GM23338 (cell line): ENCODE results near the gene RAP1A. TPM values are rescaled to one million over a fixed set of nuclear protein-coding genes. Genes with fewer than 3 reads are reported as not detected.
A peak's percentile ranks its signal among the peaks of the same experiment; 100 is the strongest.

Experiments
- ATAC-seq: fragments of 200-7000 bp; cut with Tn5 transposase; 3 replicates; pipeline ENCODE4 v1.9.1; 2020
- DNase-seq: peaks from one replicate; pipeline ENCODE4 v3.0.0-alpha.2; 2015; ENCODE audit warnings: low spot score
- H2AFZ ChIP-seq: fragments of 200-600 bp; sonication (generic); 2 replicates; pipeline ENCODE4 v1.8.0; 2016; ENCODE audit warnings: antibody characterized with exemption, mild to moderate bottlenecking, moderate library complexity
- H3F3A ChIP-seq: fragments of 200-600 bp; sonication (generic); replicated peaks from 2 replicates; pipeline ENCODE4 v1.8.0; 2017; ENCODE audit warnings: antibody characterized with exemption, mixed run types, low read depth
- H3K27ac ChIP-seq: fragments of 200-600 bp; sonication (generic); 2 replicates; pipeline ENCODE4 v1.6.1; 2016; ENCODE audit warnings: low read depth
- H3K27me3 ChIP-seq: fragments of 200-600 bp; sonication (generic); 2 replicates; pipeline ENCODE4 v1.8.0; 2016; ENCODE audit warnings: mild to moderate bottlenecking, mixed run types, moderate library complexity; ENCODE audit not compliant: insufficient read depth
- H3K36me3 ChIP-seq: fragments of 200-600 bp; sonication (generic); 2 replicates; pipeline ENCODE4 v1.8.0; 2016; ENCODE audit warnings: mild to moderate bottlenecking; ENCODE audit not compliant: insufficient read depth
- H3K4me1 ChIP-seq: fragments of 200-600 bp; sonication (generic); 2 replicates; pipeline ENCODE4 v1.8.0; 2016; ENCODE audit warnings: mild to moderate bottlenecking, moderate library complexity; ENCODE audit not compliant: insufficient read depth
- H3K4me2 ChIP-seq: fragments of 200-600 bp; sonication (generic); 2 replicates; pipeline ENCODE4 v1.7.1; 2017; ENCODE audit warnings: mixed run types
- H3K4me3 ChIP-seq: fragments of 200-600 bp; sonication (generic); 2 replicates; pipeline ENCODE4 v1.6.1; 2016; ENCODE audit warnings: mixed run types
- H3K79me2 ChIP-seq: fragments of 200-600 bp; sonication (generic); replicated peaks from 2 replicates; pipeline ENCODE4 v1.8.0; 2017; ENCODE audit warnings: mild to moderate bottlenecking; ENCODE audit not compliant: insufficient read depth
- H3K9me2 ChIP-seq: fragments of 200-600 bp; sonication (generic); 2 replicates; pipeline ENCODE4 v1.8.0; 2017; ENCODE audit not compliant: insufficient read depth
- H4K20me1 ChIP-seq: fragments of 200-600 bp; sonication (generic); replicated peaks from 2 replicates; pipeline ENCODE4 v1.8.0; 2017; ENCODE audit warnings: mild to moderate bottlenecking; ENCODE audit not compliant: insufficient read depth
- H3K27ac Mint-ChIP-seq: 2 replicates; pipeline ENCODE4 v1.8.0; 2020; ENCODE audit warnings: inconsistent platforms, mild to moderate bottlenecking, moderate library complexity, mixed read lengths
- H3K27me3 Mint-ChIP-seq: 3 replicates; pipeline ENCODE4 v1.8.0; 2022; ENCODE audit warnings: low read depth, mild to moderate bottlenecking, moderate library complexity, mixed read lengths, inconsistent platforms; ENCODE audit not compliant: insufficient read depth, poor library complexity
- H3K36me3 Mint-ChIP-seq: 3 replicates; pipeline ENCODE4 v1.8.0; 2021; ENCODE audit warnings: low read depth, mild to moderate bottlenecking, inconsistent platforms, moderate library complexity, mixed read lengths
- H3K4me1 Mint-ChIP-seq: 3 replicates; pipeline ENCODE4 v1.8.0; 2020; ENCODE audit warnings: mild to moderate bottlenecking, inconsistent platforms, mixed read lengths
- H3K4me3 Mint-ChIP-seq: 3 replicates; pipeline ENCODE4 v1.8.0; 2021; ENCODE audit warnings: moderate library complexity, mild to moderate bottlenecking, inconsistent platforms, mixed read lengths
- H3K9me3 Mint-ChIP-seq: 3 replicates; pipeline ENCODE4 v1.8.0; 2020; ENCODE audit warnings: moderate library complexity, mild to moderate bottlenecking, inconsistent platforms, mixed read lengths
- CREB1 ChIP-seq: fragments of 250-450 bp; sonication (Bioruptor Pico); IDR thresholded peaks from 2 replicates; pipeline ENCODE4 v1.5.0; 2020; ENCODE audit warnings: low read depth, mild to moderate bottlenecking, moderate library complexity
- ETS1 ChIP-seq: IDR thresholded peaks from 2 replicates; pipeline ENCODE4 v1.6.1; 2016; ENCODE audit warnings: antibody characterized with exemption
- EZH2 ChIP-seq: fragments of 200-600 bp; sonication (generic); IDR thresholded peaks from one replicate; pipeline ENCODE4 v1.8.0; 2017; ENCODE audit warnings: antibody characterized with exemption, mild to moderate bottlenecking, low read depth; ENCODE audit not compliant: unreplicated experiment
- EZH2phosphoT487 ChIP-seq: fragments of 200-600 bp; sonication (generic); IDR thresholded peaks from one replicate; pipeline ENCODE4 v1.8.1; 2018; ENCODE audit warnings: antibody characterized with exemption; ENCODE audit not compliant: unreplicated experiment
- JUNB ChIP-seq: IDR thresholded peaks from one replicate; pipeline ENCODE4 v1.6.1; 2016; ENCODE audit warnings: antibody characterized with exemption; ENCODE audit not compliant: unreplicated experiment
- NANOG ChIP-seq: IDR thresholded peaks from 2 replicates; pipeline ENCODE4 v1.6.1; 2016; ENCODE audit warnings: antibody characterized with exemption, borderline replicate concordance
- POLR2AphosphoS5 ChIP-seq: IDR thresholded peaks from 2 replicates; pipeline ENCODE4 v1.6.1; 2016; ENCODE audit warnings: antibody characterized with exemption, low read depth
- STAT1 ChIP-seq: IDR thresholded peaks from one replicate; pipeline ENCODE4 v1.6.1; 2016; ENCODE audit warnings: antibody characterized with exemption; ENCODE audit not compliant: unreplicated experiment
- ZNF114 ChIP-seq: fragments of 250-450 bp; sonication (Bioruptor Pico); IDR thresholded peaks from 2 replicates; pipeline ENCODE4 v1.5.0; 2020; ENCODE audit warnings: mild to moderate bottlenecking, moderate library complexity
- ZNF331 ChIP-seq: fragments of 250-450 bp; sonication (Bioruptor Pico); IDR thresholded peaks from 2 replicates; pipeline ENCODE4 v1.5.0; 2020; ENCODE audit warnings: low read depth, mild to moderate bottlenecking, moderate library complexity
- polyA plus RNA-seq: library from polyadenylated mRNA; unstranded; fragments of >200 nt; fragmentation: Nextera tagmentation; extraction: Ambion mirVana; gene quantifications from 2 replicates; pipeline ENCODE4 v1.2.1, GENCODE V29; 2016
- total RNA-seq: library from RNA; depleted of rRNA; stranded (reverse); fragments of >200 nt; shearing (Covaris generic); gene quantifications from 2 replicates; pipeline ENCODE4 v1.2.3, GENCODE V29; 2014
- TF ChIP-seq, protein P1 (sequence below): IDR thresholded peaks from one replicate; pipeline ENCODE4 v1.6.1; 2018; ENCODE audit warnings: antibody characterized with exemption; ENCODE audit not compliant: unreplicated experiment
- TF ChIP-seq, protein P2 (sequence below), 2 experiments: fragments of 200-600 bp in 1 of 2; sonication (generic) in 1 of 2; conservative IDR thresholded peaks; 2 replicates each; pipeline versions ENCODE4 v1.5.1 to v1.6.1; 2016 to 2017; ENCODE audit warnings: antibody characterized with exemption in 2 of 2, low read depth in 2 of 2, mild to moderate bottlenecking in 2 of 2, moderate library complexity in 1 of 2
- TF ChIP-seq, protein P3 (sequence below): fragments of 250-450 bp; sonication (Bioruptor Pico); IDR thresholded peaks from 2 replicates; pipeline ENCODE4 v1.5.0; 2020; ENCODE audit warnings: mild to moderate bottlenecking, moderate library complexity

Gene RAP1A
- total and polyA plus RNA-seq, 2 experiments from 2014 or later = 16.2 to 23.0 TPM

- H3K9me2 ChIP-seq = 0 out of 2 replicates have a peak, but pooled peaks cover 3% of the 10 kb centered on the region
- no peaks in the 10 kb centered on the region for H3K79me2 ChIP-seq
- no peaks in the 10 kb centered on the region for H3K9me3 Mint-ChIP-seq
- H3K4me3 ChIP-seq = no peak overlapping the region
- no peaks in the 10 kb centered on the region for H3K27me3 ChIP-seq
- DNase-seq (no peak), ATAC-seq (no peak)
- H3F3A ChIP-seq = no peaks in the 10 kb centered on the region
- H3K27ac Mint-ChIP-seq = peak overlapping the region; percentile 7
- no peaks in the 10 kb centered on the region for H3K4me1 Mint-ChIP-seq
- H3K27me3 Mint-ChIP-seq = peaks cover 2% of the 10 kb centered on the region
- no peak overlapping the region for H3K4me3 Mint-ChIP-seq
- H4K20me1 ChIP-seq = no peaks in the 10 kb centered on the region
- H3K36me3 ChIP-seq = no peaks in the 10 kb centered on the region
- no peaks in the 10 kb centered on the region for H3K36me3 Mint-ChIP-seq
- no peak overlapping the region for H3K27ac ChIP-seq
- no peak overlapping the region for H3K4me2 ChIP-seq
- TF ChIP-seq EZH2phosphoT487 = no peak
- no peak for TF ChIP-seq JUNB
- TF ChIP-seq, protein P1, sequence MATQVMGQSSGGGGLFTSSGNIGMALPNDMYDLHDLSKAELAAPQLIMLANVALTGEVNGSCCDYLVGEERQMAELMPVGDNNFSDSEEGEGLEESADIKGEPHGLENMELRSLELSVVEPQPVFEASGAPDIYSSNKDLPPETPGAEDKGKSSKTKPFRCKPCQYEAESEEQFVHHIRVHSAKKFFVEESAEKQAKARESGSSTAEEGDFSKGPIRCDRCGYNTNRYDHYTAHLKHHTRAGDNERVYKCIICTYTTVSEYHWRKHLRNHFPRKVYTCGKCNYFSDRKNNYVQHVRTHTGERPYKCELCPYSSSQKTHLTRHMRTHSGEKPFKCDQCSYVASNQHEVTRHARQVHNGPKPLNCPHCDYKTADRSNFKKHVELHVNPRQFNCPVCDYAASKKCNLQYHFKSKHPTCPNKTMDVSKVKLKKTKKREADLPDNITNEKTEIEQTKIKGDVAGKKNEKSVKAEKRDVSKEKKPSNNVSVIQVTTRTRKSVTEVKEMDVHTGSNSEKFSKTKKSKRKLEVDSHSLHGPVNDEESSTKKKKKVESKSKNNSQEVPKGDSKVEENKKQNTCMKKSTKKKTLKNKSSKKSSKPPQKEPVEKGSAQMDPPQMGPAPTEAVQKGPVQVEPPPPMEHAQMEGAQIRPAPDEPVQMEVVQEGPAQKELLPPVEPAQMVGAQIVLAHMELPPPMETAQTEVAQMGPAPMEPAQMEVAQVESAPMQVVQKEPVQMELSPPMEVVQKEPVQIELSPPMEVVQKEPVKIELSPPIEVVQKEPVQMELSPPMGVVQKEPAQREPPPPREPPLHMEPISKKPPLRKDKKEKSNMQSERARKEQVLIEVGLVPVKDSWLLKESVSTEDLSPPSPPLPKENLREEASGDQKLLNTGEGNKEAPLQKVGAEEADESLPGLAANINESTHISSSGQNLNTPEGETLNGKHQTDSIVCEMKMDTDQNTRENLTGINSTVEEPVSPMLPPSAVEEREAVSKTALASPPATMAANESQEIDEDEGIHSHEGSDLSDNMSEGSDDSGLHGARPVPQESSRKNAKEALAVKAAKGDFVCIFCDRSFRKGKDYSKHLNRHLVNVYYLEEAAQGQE = no peak
- TF ChIP-seq, protein P2, sequence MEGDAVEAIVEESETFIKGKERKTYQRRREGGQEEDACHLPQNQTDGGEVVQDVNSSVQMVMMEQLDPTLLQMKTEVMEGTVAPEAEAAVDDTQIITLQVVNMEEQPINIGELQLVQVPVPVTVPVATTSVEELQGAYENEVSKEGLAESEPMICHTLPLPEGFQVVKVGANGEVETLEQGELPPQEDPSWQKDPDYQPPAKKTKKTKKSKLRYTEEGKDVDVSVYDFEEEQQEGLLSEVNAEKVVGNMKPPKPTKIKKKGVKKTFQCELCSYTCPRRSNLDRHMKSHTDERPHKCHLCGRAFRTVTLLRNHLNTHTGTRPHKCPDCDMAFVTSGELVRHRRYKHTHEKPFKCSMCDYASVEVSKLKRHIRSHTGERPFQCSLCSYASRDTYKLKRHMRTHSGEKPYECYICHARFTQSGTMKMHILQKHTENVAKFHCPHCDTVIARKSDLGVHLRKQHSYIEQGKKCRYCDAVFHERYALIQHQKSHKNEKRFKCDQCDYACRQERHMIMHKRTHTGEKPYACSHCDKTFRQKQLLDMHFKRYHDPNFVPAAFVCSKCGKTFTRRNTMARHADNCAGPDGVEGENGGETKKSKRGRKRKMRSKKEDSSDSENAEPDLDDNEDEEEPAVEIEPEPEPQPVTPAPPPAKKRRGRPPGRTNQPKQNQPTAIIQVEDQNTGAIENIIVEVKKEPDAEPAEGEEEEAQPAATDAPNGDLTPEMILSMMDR (conservative IDR thresholded peaks at IDR 0.05; ENCODE audit: low read depth in 2 of 2) = no peak
- no peak for TF ChIP-seq ZNF331 (CRISPR knock-in tag)
- TF ChIP-seq, protein P3, sequence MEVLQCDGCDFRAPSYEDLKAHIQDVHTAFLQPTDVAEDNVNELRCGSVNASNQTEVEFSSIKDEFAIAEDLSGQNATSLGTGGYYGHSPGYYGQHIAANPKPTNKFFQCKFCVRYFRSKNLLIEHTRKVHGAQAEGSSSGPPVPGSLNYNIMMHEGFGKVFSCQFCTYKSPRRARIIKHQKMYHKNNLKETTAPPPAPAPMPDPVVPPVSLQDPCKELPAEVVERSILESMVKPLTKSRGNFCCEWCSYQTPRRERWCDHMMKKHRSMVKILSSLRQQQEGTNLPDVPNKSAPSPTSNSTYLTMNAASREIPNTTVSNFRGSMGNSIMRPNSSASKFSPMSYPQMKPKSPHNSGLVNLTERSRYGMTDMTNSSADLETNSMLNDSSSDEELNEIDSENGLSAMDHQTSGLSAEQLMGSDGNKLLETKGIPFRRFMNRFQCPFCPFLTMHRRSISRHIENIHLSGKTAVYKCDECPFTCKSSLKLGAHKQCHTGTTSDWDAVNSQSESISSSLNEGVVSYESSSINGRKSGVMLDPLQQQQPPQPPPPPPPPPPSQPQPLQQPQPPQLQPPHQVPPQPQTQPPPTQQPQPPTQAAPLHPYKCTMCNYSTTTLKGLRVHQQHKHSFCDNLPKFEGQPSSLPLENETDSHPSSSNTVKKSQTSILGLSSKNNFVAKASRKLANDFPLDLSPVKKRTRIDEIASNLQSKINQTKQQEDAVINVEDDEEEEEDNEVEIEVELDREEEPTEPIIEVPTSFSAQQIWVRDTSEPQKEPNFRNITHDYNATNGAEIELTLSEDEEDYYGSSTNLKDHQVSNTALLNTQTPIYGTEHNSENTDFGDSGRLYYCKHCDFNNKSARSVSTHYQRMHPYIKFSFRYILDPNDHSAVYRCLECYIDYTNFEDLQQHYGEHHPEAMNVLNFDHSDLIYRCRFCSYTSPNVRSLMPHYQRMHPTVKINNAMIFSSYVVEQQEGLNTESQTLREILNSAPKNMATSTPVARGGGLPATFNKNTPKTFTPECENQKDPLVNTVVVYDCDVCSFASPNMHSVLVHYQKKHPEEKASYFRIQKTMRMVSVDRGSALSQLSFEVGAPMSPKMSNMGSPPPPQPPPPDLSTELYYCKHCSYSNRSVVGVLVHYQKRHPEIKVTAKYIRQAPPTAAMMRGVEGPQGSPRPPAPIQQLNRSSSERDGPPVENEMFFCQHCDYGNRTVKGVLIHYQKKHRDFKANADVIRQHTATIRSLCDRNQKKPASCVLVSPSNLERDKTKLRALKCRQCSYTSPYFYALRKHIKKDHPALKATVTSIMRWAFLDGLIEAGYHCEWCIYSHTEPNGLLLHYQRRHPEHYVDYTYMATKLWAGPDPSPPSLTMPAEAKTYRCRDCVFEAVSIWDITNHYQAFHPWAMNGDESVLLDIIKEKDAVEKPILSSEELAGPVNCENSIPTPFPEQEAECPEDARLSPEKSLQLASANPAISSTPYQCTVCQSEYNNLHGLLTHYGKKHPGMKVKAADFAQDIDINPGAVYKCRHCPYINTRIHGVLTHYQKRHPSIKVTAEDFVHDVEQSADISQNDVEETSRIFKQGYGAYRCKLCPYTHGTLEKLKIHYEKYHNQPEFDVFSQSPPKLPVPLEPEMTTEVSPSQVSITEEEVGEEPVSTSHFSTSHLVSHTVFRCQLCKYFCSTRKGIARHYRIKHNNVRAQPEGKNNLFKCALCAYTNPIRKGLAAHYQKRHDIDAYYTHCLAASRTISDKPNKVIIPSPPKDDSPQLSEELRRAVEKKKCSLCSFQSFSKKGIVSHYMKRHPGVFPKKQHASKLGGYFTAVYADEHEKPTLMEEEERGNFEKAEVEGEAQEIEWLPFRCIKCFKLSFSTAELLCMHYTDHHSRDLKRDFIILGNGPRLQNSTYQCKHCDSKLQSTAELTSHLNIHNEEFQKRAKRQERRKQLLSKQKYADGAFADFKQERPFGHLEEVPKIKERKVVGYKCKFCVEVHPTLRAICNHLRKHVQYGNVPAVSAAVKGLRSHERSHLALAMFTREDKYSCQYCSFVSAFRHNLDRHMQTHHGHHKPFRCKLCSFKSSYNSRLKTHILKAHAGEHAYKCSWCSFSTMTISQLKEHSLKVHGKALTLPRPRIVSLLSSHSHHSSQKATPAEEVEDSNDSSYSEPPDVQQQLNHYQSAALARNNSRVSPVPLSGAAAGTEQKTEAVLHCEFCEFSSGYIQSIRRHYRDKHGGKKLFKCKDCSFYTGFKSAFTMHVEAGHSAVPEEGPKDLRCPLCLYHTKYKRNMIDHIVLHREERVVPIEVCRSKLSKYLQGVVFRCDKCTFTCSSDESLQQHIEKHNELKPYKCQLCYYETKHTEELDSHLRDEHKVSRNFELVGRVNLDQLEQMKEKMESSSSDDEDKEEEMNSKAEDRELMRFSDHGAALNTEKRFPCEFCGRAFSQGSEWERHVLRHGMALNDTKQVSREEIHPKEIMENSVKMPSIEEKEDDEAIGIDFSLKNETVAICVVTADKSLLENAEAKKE (CRISPR knock-in tag) = no peak
- no peak for TF ChIP-seq POLR2AphosphoS5
- TF ChIP-seq EZH2 = no peak
- no peak for TF ChIP-seq CREB1 (CRISPR knock-in tag)
- TF ChIP-seq ETS1 = no peak
- TF ChIP-seq STAT1 = no peak
- no peak for TF ChIP-seq ZNF114
- TF ChIP-seq NANOG = no peak
- no peaks in the 10 kb centered on the region for H3K4me1 ChIP-seq
- H2AFZ ChIP-seq = peak overlapping the region; percentile 52; the same call in 1 of the 2 replicates
Observed at GRCh38 chr1:111577814-111578213, 41.8 kb upstream of the RAP1A start.
